Right lobe of liver (tissue), 6 donors: Measurements from ENCODE around the gene RAB37. TPM values are rescaled to one million over a fixed set of nuclear protein-coding genes. Genes with fewer than 3 reads are reported as not detected.

Source experiments
- ATAC-seq, 4 donors: fragments of 200-7000 bp; cut with Tn5 transposase; one replicate each; pipeline ENCODE4 v1.9.1; 2020; ENCODE audit warnings: mild to moderate bottlenecking in 4 of 4, moderate library complexity in 4 of 4
- DNase-seq, 3 donors: peaks; one replicate each; pipeline ENCODE4 v3.0.0-alpha.2; 2020
- H3K27ac ChIP-seq, 3 donors: fragments of 200-600 bp; one replicate each; pipeline ENCODE4 v1.8.0; 2022
- H3K27me3 ChIP-seq, 2 donors: fragments of 200-600 bp; one replicate each; pipeline ENCODE4 v1.8.0; 2022
- H3K36me3 ChIP-seq, 4 donors: fragments of 200-600 bp; sonication (generic) in 1 of 4; one replicate each; pipeline versions ENCODE4 v1.5.1 to v1.8.0; 2017 to 2022; ENCODE audit warnings: control low read depth in 1 of 4
- H3K4me1 ChIP-seq, 4 donors: fragments of 200-600 bp; sonication (generic) in 1 of 4; one replicate each; pipeline versions ENCODE4 v1.5.1 to v1.8.0; 2017 to 2022; ENCODE audit warnings: control low read depth in 1 of 4
- H3K4me3 ChIP-seq, 3 donors: fragments of 200-600 bp; one replicate each; pipeline ENCODE4 v1.8.0; 2022
- H3K9me3 ChIP-seq, 4 donors: fragments of 200-600 bp; sonication (generic) in 1 of 4; one replicate each; pipeline versions ENCODE4 v1.5.1 to v1.8.0; 2017 to 2022; ENCODE audit warnings: control low read depth in 1 of 4
- CTCF ChIP-seq, 4 donors: fragments of 200-600 bp in 3 of 4; fragments of 450-650 bp in 1 of 4; IDR thresholded peaks; one replicate each; pipeline versions ENCODE4 v1.5.1 to v1.8.0; 2016 to 2022; ENCODE audit warnings: antibody characterized with exemption in 4 of 4, mild to moderate bottlenecking in 2 of 4
- POLR2A ChIP-seq: fragments of 450-650 bp; IDR thresholded peaks from one replicate; pipeline ENCODE4 v1.6.1; 2017; ENCODE audit warnings: antibody characterized with exemption, mild to moderate bottlenecking
- WGBS: methylation state at CpG from one replicate; pipeline ENCODE4 v1.1.6; 2018; ENCODE audit warnings: low coverage, low lambda C conversion rate; ENCODE audit not compliant: insufficient coverage; ENCODE audit errors: missing lambda C conversion rate; 5-methylcytosine and 5-hydroxymethylcytosine counted together
- intact Hi-C, 2 donors: fragments of 100-400 bp; cut with DNase I; formaldehyde crosslinking; loops; one replicate each; pipeline versions ENCODE4 v1.11.2 to v1.14.1; 2022
- total RNA-seq, 6 experiments: library from RNA; depleted of rRNA in 2 of 6; stranded (reverse); fragments of >200 nt in 2 of 6; fragmentation: NEBNext Ultra II Directional in 3 of 6; extraction: Animal tissue kit (Norgen Biotek cat#: 25700) in 3 of 6; gene quantifications; one replicate each; pipeline versions ENCODE4 v1.1.0 to v1.2.4, GENCODE V29; 2016 to 2023
- donor health status: DM: no; HTN: yes; CAD: no.
- donor health status: DM: no; HTN: no; CAD: no.
- donor health status: DM: no; HTN: no; CAD: no.
- donor health status: DM: no; HTN: yes; CAD: no.
- donor health status: DM: no; HTN: yes; CAD: no.

Gene RAB37
- total RNA-seq, 6 experiments from 2014 or later = 5.0 to 14.4 (median 9.0) TPM

- DNase-seq (no peak), ATAC-seq (no peak)
- peaks cover 2 to 97% (median 50%) of the 10 kb centered on the region in 4 donors for H3K4me1 ChIP-seq
- H3K4me3 ChIP-seq = no peak overlapping the region
- intact Hi-C loops = no loop called here
- H3K27ac ChIP-seq = peak overlapping the region in 1 of 3 donors; percentile 44
- no peak for TF ChIP-seq POLR2A
- TF ChIP-seq CTCF (IDR thresholded peaks at IDR 0.05) = no peak
- no peaks in the 10 kb centered on the region for H3K27me3 ChIP-seq
- H3K36me3 ChIP-seq = peaks cover 0 to 3% (median 0%) of the 10 kb centered on the region in 4 donors
- no peaks in the 10 kb centered on the region for H3K9me3 ChIP-seq
- 35% methylated on average over 2 of the region's 10 CpGs for WGBS
Observed at GRCh38 chr17:74759941-74760340, 22.9 kb downstream of the RAB37 start.

- H3K36me3 ChIP-seq = peaks cover 0 to 10% (median 0%) of the 10 kb centered on the region in 4 donors
- intact Hi-C loops = no loop called here
- WGBS = 27% methylated on average over 3 of the region's 7 CpGs
- H3K27ac ChIP-seq = peak overlapping the region in 1 of 3 donors; percentile 44
- DNase-seq (peak; percentile 81 to 93 (median 92)), ATAC-seq (peak; percentile 66 to 75 (median 69))
- no peak for TF ChIP-seq POLR2A
- TF ChIP-seq CTCF (IDR thresholded peaks at IDR 0.05) = no peak
- no peak overlapping the region for H3K4me3 ChIP-seq
- H3K9me3 ChIP-seq = no peaks in the 10 kb centered on the region
- no peaks in the 10 kb centered on the region for H3K27me3 ChIP-seq
- peaks cover 2 to 94% (median 47%) of the 10 kb centered on the region in 4 donors for H3K4me1 ChIP-seq
Observed at GRCh38 chr17:74760404-74761105, 23.5 kb downstream of the RAB37 start.

- DNase-seq (no peak), ATAC-seq (no peak)
- H3K9me3 ChIP-seq = no peaks in the 10 kb centered on the region
- intact Hi-C loops = no loop called here
- TF ChIP-seq CTCF (IDR thresholded peaks at IDR 0.05) = no peak
- no peak for TF ChIP-seq POLR2A
- H3K36me3 ChIP-seq = peaks cover 0 to 10% (median 0%) of the 10 kb centered on the region in 4 donors
- H3K27me3 ChIP-seq = no peaks in the 10 kb centered on the region
- 13% methylated on average over 4 of the region's 5 CpGs for WGBS
- H3K4me1 ChIP-seq = peaks cover 2 to 96% (median 46%) of the 10 kb centered on the region in 4 donors
- H3K27ac ChIP-seq = peak overlapping the region in 1 of 3 donors; percentile 44
- no peak overlapping the region for H3K4me3 ChIP-seq
Observed at GRCh38 chr17:74761419-74761818, 24.4 kb downstream of the RAB37 start.

- 60% methylated on average over 1 of the region's 11 CpGs for WGBS
- DNase-seq (no peak), ATAC-seq (no peak)
- Histone ChIP-seq H3K4me1 (peaks cover 2 to 96% (median 46%) of the 10 kb centered on the region in 4 donors), H3K4me3 (no peak overlapping the region), H3K27me3 (no peaks in the 10 kb centered on the region), H3K36me3 (peaks cover 0 to 10% (median 0%) of the 10 kb centered on the region in 4 donors), H3K27ac (peak overlapping the region in 1 of 3 donors; percentile 44), H3K9me3 (no peaks in the 10 kb centered on the region)
- intact Hi-C loops = no loop called here
- TF ChIP-seq CTCF (IDR thresholded peaks at IDR 0.05) = no peak
- no peak for TF ChIP-seq POLR2A
Observed at GRCh38 chr17:74761931-74762330, 24.9 kb downstream of the RAB37 start.
